Fibroblast of skin of right biceps (primary cell): Measurements from ENCODE around the gene XYLB.
"Not testable (repeated sequence)": the region's sequence is repeated elsewhere in the genome, so short reads cannot be mapped to it uniquely, and the experiment has no call there.

Experiments
- DNase-seq: peaks from one replicate; pipeline ENCODE4 v3.0.0-alpha.2; 2013

Gene XYLB

GRCh38 chr3:38346587-38347410 lies at the start of gene XYLB:
Gene XYLB (plus strand): TSS chr3:38346785. CDS start chr3:38346869, 84 bp downstream.
- DNase-seq: peak; percentile 77

DNA sequence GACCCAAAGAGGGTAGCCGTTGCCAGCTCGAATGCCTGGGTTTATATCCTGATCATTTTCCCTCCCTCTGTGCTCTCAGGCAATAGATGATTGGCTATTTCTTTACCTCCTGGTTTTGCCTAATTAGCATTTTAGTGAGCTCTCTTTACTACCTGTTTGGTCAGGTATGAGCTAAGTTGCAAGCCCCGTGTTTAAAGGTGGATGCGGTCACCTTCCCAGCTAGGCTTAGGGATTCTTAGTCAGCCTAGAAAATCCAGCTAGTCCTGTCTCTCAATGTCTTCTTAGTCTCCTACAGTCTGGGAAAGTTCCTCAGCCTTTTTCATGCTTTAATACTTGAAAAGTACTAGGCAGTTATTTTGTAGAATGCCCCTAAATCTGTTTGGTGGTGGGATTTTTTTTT lies 49.5 kb upstream of the XYLB start:
- DNase-seq: not testable (repeated sequence)

DNA sequence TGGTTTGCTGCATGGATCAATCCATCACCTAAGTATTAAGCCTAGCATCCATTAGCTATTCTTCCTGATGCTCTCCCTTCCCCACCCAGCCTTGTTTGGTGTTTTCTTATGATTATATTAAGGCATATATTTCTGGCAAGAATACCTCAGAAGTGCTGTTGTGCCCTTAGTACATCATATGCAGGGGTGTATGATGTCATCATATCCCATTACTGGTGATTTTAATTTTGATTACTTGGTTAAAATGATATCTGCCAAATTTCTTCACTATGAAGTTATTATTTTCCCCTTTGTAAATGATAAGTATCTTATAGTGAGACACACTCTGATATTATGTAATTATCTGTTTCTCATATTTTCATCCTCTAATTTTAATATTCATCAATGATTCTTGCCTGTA lies 49.0 kb upstream of the XYLB start:
- no peak for DNase-seq

DNA sequence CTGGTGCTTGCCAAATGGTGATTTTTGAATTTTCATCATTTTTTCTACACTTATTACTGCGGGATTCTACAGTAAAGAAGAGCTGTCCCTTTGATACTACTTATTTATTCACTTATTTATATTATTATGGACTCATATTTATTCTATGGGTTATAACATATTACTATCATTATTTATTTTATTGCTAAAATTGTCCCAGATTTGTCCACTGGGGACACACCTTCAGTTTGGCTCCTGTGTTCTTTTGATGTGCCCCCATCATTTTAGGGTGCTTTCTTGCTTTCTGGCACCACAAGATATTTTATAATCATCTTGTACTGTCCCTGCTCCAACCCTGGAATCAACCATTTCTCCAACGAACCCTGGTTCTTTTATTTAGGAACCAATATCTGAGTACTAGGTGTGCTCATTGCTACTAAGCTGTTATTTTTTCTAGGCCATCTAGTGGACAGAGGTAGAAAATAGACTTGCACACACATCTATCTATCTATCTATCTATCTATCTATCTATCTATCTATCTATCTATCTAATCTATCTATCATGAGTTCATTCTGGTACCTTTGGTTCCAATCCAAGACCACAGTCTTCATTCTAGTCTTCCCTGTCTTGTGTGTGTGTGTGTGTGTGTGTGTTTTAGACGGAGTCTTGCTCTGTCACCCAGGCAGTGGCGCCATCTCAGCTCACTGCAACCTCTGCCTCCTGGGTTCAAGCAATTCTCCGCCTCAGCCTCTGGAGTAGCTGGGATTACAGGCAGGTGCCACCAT lies 48.5 kb upstream of the XYLB start:
- DNase-seq: peak; percentile 11

GRCh38 chr3:38306941-38307340 lies 39.6 kb upstream of the XYLB start:
- DNase-seq: no peak

DNA sequence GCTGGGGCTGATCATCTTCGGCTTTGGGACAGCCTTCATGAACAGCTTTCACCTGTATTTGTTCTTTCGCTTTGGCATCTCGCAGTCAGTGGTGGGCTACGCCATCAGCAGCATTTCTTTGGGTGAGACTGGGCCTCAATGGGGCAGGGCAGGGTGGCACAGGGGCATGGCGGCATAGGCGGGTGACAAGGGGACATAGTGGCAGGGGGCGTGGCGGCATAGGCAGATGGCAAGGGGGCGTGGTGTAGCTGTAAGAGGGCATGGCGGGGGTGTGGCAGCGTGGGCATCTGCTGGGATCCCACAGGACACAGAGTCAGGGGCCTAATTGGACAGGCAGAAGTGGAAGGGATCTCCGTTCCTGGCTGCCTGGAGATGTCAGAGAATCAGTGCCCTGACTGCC lies 39.0 kb upstream of the XYLB start:
- no peak for DNase-seq

DNA sequence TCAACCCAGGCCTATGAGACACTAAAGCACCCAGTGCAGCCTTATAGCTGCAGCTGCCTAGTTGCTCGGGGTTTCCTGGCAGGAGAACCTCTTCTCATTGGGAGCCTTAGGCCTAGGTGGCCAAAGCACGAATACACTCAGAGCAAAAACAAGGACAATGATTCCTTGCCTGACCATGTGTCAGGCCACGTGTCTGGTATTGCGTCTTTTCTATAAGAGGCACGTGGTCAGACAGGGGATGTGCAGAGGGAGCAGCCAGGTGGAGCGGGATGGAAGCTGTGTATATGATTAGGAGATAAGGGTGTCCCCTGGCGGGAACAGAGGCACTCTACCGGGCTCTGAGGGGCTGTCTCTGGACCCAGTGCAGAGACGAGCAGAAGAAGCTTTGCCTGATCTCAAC lies 38.1 kb upstream of the XYLB start:
- DNase-seq: no peak

GRCh38 chr3:38311476-38311875 lies 35.1 kb upstream of the XYLB start:
- no peak for DNase-seq

DNA sequence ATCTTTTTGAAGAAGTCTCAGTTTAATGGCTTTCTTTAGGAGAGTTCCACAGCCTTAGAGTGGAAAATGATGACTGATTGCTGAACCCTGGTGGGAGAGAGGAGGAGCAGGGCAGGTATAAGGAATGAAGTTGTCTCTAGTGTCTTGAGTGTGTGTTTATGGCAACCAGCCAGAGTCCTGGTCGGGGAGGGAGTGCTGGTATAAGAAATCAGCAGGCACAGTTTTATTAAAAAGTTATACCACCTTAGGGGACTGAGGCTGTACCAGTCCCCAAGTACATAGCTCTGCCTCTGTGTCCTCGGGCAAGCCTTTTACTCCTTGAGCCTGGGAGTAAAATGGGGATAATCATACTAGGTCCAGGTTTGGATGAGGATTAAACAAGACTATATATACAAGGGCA lies 34.6 kb upstream of the XYLB start:
- no peak for DNase-seq

DNA sequence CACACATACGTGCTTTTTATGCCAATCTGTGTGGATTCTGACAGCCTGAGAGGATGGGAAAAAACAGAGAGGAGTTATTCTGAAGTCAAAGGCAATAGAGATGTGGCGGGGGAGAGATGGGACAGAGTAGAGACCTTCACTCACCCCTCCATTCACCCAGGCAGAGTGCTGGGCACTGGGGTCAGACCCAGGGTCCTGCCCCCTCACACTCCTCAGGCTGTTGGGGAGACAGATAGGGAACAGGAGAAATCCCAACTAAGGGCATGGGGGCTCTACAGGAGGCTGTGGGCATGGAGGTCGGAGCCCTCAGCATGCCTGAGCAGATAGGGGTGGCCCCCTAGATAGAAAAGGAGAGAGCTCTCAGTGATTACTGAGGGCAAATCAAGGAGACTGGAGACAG lies 34.2 kb upstream of the XYLB start:
- no peak for DNase-seq

GRCh38 chr3:38313263-38313662 lies 33.3 kb upstream of the XYLB start:
- DNase-seq: no peak

GRCh38 chr3:38313695-38314094 lies 32.9 kb upstream of the XYLB start:
- no peak for DNase-seq

- DNase-seq: no peak
Observed at GRCh38 chr3:38314112-38314763, 32.3 kb upstream of the XYLB start.

GRCh38 chr3:38314764-38315487 lies 31.7 kb upstream of the XYLB start:
- no peak for DNase-seq

GRCh38 chr3:38315488-38316230 lies 30.9 kb upstream of the XYLB start:
- no peak for DNase-seq

GRCh38 chr3:38316356-38317191 lies 30.0 kb upstream of the XYLB start:
- no peak for DNase-seq

- DNase-seq: no peak
Observed at GRCh38 chr3:38317192-38317759, 29.3 kb upstream of the XYLB start.

- no peak for DNase-seq
Observed at GRCh38 chr3:38318766-38319671, 27.6 kb upstream of the XYLB start.

GRCh38 chr3:38320638-38321037 lies 25.9 kb upstream of the XYLB start:
- not testable (repeated sequence) for DNase-seq

GRCh38 chr3:38323060-38323459 lies 23.5 kb upstream of the XYLB start:
- no peak for DNase-seq
